Measurements from ENCODE around the gene ATG4B.

The ATG4B gene

GRCh38 chr2:241692448-241692847, 55.0 kb downstream of the ATG4B start:
- Histone ChIP-seq H3K27ac (no peak overlapping the region), H3K27me3 (ENCODE audit: insufficient read depth, low read depth, severe bottlenecking) (no peaks in the 10 kb centered on the region), H3K4me3 (ENCODE audit: low read depth, low read length) (no peak overlapping the region), H3K9me3 (ENCODE audit: severe bottlenecking) (no peaks in the 10 kb centered on the region), H3K36me3 (peaks cover 24% of the 10 kb centered on the region)
- no peak for TF ChIP-seq CTCF (IDR thresholded peaks at IDR 0.05; ENCODE audit: low read depth, low read length)
- no peak for DNase-seq

GRCh38 chr2:241695651-241696050, 58.2 kb downstream of the ATG4B start:
- Histone ChIP-seq H3K36me3 (peaks cover 13% of the 10 kb centered on the region), H3K27me3 (ENCODE audit: insufficient read depth, low read depth, severe bottlenecking) (no peaks in the 10 kb centered on the region), H3K27ac (no peak overlapping the region), H3K9me3 (ENCODE audit: severe bottlenecking) (no peaks in the 10 kb centered on the region), H3K4me3 (ENCODE audit: low read depth, low read length) (no peak overlapping the region)
- no peak for TF ChIP-seq CTCF (IDR thresholded peaks at IDR 0.05; ENCODE audit: low read depth, low read length)
- DNase-seq: no peak

- DNase-seq: no peak
- TF ChIP-seq CTCF (IDR thresholded peaks at IDR 0.05; ENCODE audit: low read depth, low read length): peak; percentile 52; the same call in 1 of the 2 replicates
These were observed 63.6 kb downstream of the ATG4B start for GRCh38 chr2:241701149-241701398.

GRCh38 chr2:241701399-241702154, 64.1 kb downstream of the ATG4B start, which contains the start of gene ING5:
Gene ING5 (plus strand): TSS chr2:241702039. CDS start chr2:241702066, 27 bp downstream.
- H3K27ac ChIP-seq: peak within 1 kb of the TSS; percentile 98
- peaks cover 2% of the 10 kb centered on the region for H3K9me3 ChIP-seq (ENCODE audit: severe bottlenecking)
- H3K36me3 ChIP-seq: peaks cover 24% of the 10 kb centered on the region
- no peak for TF ChIP-seq CTCF (IDR thresholded peaks at IDR 0.05; ENCODE audit: low read depth, low read length)
- peak; percentile 95 for DNase-seq
- H3K27me3 ChIP-seq (ENCODE audit: insufficient read depth, low read depth, severe bottlenecking): no peaks in the 10 kb centered on the region
- H3K4me3 ChIP-seq (ENCODE audit: low read depth, low read length): peak within 1 kb of the TSS; percentile 81

More at GRCh38 chr2:241701149-241701398, 63.6 kb downstream of the ATG4B start:
- Histone ChIP-seq H3K27ac (peak overlapping the region; percentile 98), H3K9me3 (ENCODE audit: severe bottlenecking) (peaks cover 1% of the 10 kb centered on the region), H3K36me3 (peaks cover 19% of the 10 kb centered on the region), H3K27me3 (ENCODE audit: insufficient read depth, low read depth, severe bottlenecking) (no peaks in the 10 kb centered on the region), H3K4me3 (ENCODE audit: low read depth, low read length) (peak overlapping the region; percentile 81)

GRCh38 chr2:241702155-241703031, 64.9 kb downstream of the ATG4B start:
- peak overlapping the region; percentile 98 for H3K27ac ChIP-seq
- H3K27me3 ChIP-seq (ENCODE audit: insufficient read depth, low read depth, severe bottlenecking): no peaks in the 10 kb centered on the region
- peak overlapping the region; percentile 69 for H3K4me3 ChIP-seq (ENCODE audit: low read depth, low read length)
- peak; percentile 78 for TF ChIP-seq CTCF (IDR thresholded peaks at IDR 0.05; ENCODE audit: low read depth, low read length)
- H3K36me3 ChIP-seq: peaks cover 32% of the 10 kb centered on the region
- DNase-seq: peak; percentile 93
- H3K9me3 ChIP-seq (ENCODE audit: severe bottlenecking): peaks cover 2% of the 10 kb centered on the region

Measured in WERI-Rb-1 (cell line).